HT1080 (cell line): Measurements from ENCODE around the gene CASZ1. TPM values are rescaled to one million over a fixed set of nuclear protein-coding genes. Genes with fewer than 3 reads are reported as not detected.

Experiments
- DNase-seq: peaks from one replicate; pipeline ENCODE4 v3.0.0-alpha.2; 2015; ENCODE audit warnings: low read depth
- total RNA-seq: library from RNA; depleted of rRNA; stranded (reverse); fragments of >200 nt; shearing (Covaris generic); gene quantifications from 2 replicates; pipeline ENCODE4 v1.2.3, GENCODE V29; 2014

CASZ1 gene
- total RNA-seq, 1 experiment from 2014 or later = 1.7 TPM

GRCh38 chr1:10751561-10752085 is 44.8 kb downstream of the CASZ1 start:
- DNase-seq = no peak

GRCh38 chr1:10751160-10751559 is 45.3 kb downstream of the CASZ1 start:
- DNase-seq = no peak

- DNase-seq = no peak
Observed at GRCh38 chr1:10745886-10746455, 50.5 kb downstream of the CASZ1 start.

- DNase-seq = no peak
Observed at GRCh38 chr1:10745383-10745782, 51.1 kb downstream of the CASZ1 start.

- DNase-seq = no peak
Observed at GRCh38 chr1:10744654-10745238, 51.7 kb downstream of the CASZ1 start.

- DNase-seq = no peak
Observed at GRCh38 chr1:10744029-10744428, 52.4 kb downstream of the CASZ1 start.

- DNase-seq = no peak
Observed at GRCh38 chr1:10741696-10742095, 54.8 kb downstream of the CASZ1 start.

GRCh38 chr1:10740123-10740522 is 56.3 kb downstream of the CASZ1 start:
- no peak for DNase-seq

GRCh38 chr1:10739589-10739988 is 56.9 kb downstream of the CASZ1 start:
- no peak for DNase-seq

GRCh38 chr1:10738061-10739058 is 58.1 kb downstream of the CASZ1 start:
- DNase-seq = no peak

- DNase-seq = no peak
Observed at GRCh38 chr1:10737651-10738050, 58.8 kb downstream of the CASZ1 start.

GRCh38 chr1:10736634-10737586 is 59.5 kb downstream of the CASZ1 start:
- no peak for DNase-seq

GRCh38 chr1:10735563-10736305 is 60.7 kb downstream of the CASZ1 start:
- no peak for DNase-seq

GRCh38 chr1:10734962-10735544 is 61.4 kb downstream of the CASZ1 start:
- no peak for DNase-seq

GRCh38 chr1:10734375-10734774 is 62.1 kb downstream of the CASZ1 start:
- no peak for DNase-seq

- DNase-seq = no peak
Observed at GRCh38 chr1:10733474-10734366, 62.7 kb downstream of the CASZ1 start.

- DNase-seq = peak; percentile 62
Observed at GRCh38 chr1:10730985-10731384, 65.5 kb downstream of the CASZ1 start.

- DNase-seq = no peak
Observed at GRCh38 chr1:10728595-10729410, 67.6 kb downstream of the CASZ1 start.
